ENCODE measurements around the gene FGFR3.
"Not testable (repeated sequence)": the region's sequence is repeated elsewhere in the genome, so short reads cannot be mapped to it uniquely, and the experiment has no call there.

Gene FGFR3

DNA sequence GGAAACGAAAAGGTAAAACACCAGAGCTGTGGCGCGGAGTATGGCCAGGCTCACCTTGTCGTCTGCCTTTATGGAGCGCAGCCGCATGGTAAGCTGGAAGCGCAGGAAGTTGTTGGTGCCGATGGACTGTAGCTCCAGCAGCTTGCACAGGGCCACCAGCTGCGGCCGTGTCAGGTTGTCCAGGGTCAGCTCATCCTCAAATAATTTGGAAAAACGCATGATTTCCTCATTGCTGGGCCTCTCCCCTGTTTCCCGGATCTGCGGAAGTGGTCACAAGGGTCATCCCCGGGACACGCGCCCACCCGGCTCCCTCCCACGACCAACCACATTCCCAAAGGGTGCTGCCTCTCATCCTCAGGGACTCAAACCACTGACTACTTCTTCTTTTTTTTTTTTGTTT is 39.6 kb downstream of the FGFR3 start:
- TF ChIP-seq, protein P1, sequence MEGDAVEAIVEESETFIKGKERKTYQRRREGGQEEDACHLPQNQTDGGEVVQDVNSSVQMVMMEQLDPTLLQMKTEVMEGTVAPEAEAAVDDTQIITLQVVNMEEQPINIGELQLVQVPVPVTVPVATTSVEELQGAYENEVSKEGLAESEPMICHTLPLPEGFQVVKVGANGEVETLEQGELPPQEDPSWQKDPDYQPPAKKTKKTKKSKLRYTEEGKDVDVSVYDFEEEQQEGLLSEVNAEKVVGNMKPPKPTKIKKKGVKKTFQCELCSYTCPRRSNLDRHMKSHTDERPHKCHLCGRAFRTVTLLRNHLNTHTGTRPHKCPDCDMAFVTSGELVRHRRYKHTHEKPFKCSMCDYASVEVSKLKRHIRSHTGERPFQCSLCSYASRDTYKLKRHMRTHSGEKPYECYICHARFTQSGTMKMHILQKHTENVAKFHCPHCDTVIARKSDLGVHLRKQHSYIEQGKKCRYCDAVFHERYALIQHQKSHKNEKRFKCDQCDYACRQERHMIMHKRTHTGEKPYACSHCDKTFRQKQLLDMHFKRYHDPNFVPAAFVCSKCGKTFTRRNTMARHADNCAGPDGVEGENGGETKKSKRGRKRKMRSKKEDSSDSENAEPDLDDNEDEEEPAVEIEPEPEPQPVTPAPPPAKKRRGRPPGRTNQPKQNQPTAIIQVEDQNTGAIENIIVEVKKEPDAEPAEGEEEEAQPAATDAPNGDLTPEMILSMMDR (IDR thresholded peaks at IDR 0.05; ENCODE audit: low read depth, low read length, missing control alignments), result no peak
- no peak overlapping the region for H3K4me3 ChIP-seq (replicated peaks; ENCODE audit: low read depth, low read length)
- no peak for DNase-seq (ENCODE audit: extremely low read depth, low read depth)

DNA sequence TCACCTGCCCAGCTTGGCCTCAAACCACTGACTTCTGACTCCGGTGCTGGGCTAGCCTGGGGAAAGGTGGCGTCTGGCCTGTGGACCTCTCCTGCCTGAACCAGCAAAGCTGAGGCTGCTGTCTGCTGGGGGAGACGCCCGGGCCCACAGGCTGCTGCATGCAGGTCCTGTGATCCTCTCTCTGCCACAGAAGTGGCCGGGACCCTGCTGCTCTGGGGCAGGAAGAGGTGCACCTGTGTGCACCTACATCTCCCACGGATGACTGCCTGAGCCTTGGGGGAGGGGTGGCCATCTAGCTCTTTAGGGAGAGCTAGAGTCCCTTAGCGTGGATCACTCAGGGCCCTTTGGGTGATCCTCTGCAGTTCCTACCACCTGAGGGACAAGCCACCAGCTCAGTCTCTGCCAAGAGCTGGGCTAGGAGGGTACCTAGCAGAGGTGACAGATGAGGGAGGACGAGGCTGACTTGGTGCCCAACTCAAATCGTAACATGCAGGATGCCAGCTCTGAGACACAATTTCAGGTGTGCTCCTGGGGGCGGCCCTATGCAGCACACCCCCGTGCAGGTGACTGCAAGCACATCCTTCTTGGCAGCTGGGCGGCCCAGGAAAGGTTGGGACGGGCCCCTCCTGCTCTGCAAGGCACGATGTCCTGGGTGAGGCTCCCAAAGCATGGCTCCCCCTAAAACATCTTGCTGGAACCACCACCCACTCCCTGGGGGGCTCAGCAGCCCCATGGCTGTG is 40.4 kb downstream of the FGFR3 start:
- no peak for DNase-seq (ENCODE audit: extremely low read depth, low read depth)
- TF ChIP-seq, protein P1 (IDR thresholded peaks at IDR 0.05; ENCODE audit: low read depth, low read length, missing control alignments), result no peak
- H3K4me3 ChIP-seq (replicated peaks; ENCODE audit: low read depth, low read length), result no peak overlapping the region

DNA sequence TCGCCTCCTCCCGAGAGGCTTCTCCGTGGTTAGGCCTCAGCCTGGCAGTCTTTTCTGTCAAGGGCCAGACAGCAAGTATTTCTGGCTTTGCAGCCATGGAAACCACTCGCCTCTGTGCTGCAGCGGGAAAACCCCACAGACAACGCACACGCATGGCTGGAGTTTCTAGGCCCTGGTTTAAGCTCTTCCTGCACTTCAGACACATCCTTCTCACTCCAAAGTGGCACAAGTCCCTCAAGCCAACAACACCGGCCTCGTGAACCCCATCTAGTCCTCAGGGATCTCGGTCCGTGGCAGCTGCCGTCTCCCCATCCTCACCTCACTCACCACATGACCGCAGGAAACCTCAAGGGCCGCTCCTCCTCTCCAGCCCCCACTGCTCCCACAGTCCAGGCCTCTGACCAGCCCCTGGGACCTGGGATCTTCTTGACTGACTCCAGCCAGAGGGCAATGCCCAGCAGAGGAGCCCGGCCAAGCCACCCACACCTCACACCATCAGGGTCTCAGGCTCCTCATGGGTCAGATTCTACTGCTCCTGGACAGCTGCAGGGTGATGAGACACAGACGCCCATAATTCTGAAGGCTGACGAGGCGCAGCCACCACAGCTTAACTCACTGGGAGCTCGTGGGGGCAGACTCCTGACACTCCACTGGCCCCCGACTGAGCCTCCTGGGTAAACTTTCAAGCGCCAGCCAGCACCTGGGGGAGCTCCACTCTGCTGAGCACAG is 41.1 kb downstream of the FGFR3 start:
- DNase-seq (ENCODE audit: extremely low read depth, low read depth), result no peak
- H3K4me3 ChIP-seq (replicated peaks; ENCODE audit: low read depth, low read length), result no peak overlapping the region
- TF ChIP-seq, protein P1 (IDR thresholded peaks at IDR 0.05; ENCODE audit: low read depth, low read length, missing control alignments), result no peak

DNA sequence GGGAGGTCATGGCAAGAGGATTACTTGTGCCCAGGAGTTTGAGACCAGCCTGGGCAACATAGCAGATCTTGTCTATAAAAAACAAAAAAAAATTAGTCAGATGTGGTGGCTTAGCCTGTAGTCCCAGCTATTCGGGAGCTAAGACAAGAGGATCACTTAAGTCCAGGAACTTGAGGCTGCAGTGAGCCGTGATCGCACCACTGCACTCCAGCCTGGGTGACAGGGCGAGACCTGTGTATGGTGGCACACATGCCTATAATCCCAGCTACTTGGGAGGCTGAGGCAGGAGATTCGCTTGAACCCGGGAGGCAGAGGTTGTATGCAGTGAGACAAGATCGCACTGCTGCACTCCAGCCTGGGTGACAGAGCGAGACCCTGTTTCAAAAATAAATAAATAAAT is 42.7 kb downstream of the FGFR3 start:
- DNase-seq (ENCODE audit: extremely low read depth, low read depth); H3K4me3 ChIP-seq (replicated peaks; ENCODE audit: low read depth, low read length): not testable (repeated sequence)

DNA sequence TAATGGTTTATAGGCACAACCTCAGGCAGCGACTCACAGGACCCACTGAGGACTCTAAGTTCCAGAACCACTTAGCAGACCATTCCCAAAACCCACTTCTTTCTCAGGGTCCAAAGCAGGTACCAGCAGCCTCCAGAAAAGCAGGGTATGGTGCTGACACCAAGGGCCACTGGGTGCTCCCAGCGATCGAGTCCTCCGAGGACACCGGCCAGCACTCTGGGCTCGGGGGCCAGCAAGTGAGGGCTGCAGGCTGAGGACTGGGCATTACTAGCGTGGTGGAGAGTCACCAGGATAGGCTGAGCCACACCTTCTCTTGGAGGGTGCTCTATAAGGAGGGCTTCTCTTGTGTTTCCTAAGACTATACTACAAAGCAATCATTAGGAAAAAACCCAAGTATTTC is 43.6 kb downstream of the FGFR3 start:
- TF ChIP-seq, protein P1 (IDR thresholded peaks at IDR 0.05; ENCODE audit: low read depth, low read length, missing control alignments), result no peak
- H3K4me3 ChIP-seq (replicated peaks; ENCODE audit: low read depth, low read length), result no peak overlapping the region
- no peak for DNase-seq (ENCODE audit: extremely low read depth, low read depth)

DNA sequence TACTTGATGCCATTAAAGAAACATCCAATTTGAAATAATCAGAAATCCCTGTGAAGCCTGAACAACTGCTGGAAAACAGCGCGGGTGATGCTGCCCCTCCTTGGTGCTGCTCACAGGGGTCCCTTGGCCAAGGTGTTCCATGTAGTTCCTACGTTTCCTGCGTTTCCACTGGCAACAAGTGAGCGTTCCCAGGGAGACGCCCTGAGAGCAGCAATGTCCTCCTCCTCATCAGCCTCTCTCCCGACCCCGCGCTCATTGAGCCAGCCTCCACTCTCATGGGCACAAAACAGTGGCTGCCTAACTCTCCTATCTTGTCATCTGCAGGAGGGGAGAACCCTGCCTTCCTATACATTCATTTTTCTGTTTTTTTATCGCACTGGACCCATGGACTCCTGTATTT is 44.0 kb downstream of the FGFR3 start:
- H3K4me3 ChIP-seq (replicated peaks; ENCODE audit: low read depth, low read length), result no peak overlapping the region
- TF ChIP-seq, protein P1 (IDR thresholded peaks at IDR 0.05; ENCODE audit: low read depth, low read length, missing control alignments), result no peak
- no peak for DNase-seq (ENCODE audit: extremely low read depth, low read depth)

DNA sequence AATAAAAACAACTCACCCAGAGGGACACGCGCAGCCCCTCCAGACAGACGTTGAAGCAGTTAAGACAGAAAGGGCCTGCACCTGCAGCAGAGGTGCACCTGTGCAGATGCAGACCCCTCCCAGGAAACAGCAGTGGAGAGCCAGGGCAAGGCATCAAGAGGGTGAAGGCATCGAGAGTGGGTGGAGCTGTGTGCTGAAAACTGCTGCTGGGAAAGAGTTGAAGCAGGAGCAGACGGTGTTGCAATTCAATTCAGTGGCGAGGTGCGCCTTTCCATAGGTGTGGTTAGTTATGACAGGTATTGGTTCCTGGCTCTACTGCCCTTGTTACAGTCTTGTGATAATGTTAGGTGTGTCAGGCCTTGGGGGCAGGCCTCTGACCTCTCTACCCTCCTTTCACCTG is 46.2 kb downstream of the FGFR3 start:
- H3K4me3 ChIP-seq (replicated peaks; ENCODE audit: low read depth, low read length), result no peak overlapping the region
- TF ChIP-seq, protein P1 (IDR thresholded peaks at IDR 0.05; ENCODE audit: low read depth, low read length, missing control alignments), result no peak
- DNase-seq (ENCODE audit: extremely low read depth, low read depth), result no peak

All from HFF-Myc (cell line).